NCI-H2081 treated with DMSO at 0.1 percent for 48 hours (cell line): ENCODE data around the gene PNPLA5.

Experiments used
- DNase-seq: peaks from one replicate; lab custom pipeline; 2025; lab: John Stamatoyannopoulos, UW

PNPLA5 gene

DNA sequence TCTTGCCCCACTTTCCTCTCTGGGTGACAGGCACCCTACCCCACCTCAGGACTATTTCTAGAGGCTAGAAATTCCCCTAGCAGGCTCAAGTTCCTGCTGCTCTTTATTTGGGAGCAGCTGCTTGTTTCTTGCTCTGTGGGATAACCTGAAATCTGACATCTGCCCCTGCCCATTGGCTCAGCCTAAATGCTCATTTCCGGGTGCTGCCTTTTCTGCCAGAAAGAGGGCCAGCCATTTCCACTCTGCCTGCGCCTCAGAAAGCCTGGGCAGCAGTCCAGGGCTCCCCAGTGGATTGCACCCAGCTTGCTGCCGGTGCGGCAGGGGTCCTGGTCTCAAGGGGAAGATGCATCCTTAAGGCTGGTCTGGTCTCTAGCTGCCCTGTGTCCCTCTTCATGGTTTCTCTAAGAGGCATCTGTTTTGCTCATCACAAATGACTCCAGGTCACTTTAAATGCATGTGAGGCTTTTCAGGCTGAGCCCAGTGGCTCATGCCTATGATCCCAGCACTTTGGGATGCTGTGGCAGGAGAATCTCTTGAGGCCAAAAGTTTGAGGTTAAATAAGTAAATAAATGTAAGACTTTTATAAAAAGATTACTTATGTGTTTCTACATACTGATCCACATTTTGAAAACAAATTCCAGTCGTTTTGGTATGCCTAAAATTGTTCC lies 10.3 kb upstream of the PNPLA5 start:
- DNase-seq = no peak

DNA sequence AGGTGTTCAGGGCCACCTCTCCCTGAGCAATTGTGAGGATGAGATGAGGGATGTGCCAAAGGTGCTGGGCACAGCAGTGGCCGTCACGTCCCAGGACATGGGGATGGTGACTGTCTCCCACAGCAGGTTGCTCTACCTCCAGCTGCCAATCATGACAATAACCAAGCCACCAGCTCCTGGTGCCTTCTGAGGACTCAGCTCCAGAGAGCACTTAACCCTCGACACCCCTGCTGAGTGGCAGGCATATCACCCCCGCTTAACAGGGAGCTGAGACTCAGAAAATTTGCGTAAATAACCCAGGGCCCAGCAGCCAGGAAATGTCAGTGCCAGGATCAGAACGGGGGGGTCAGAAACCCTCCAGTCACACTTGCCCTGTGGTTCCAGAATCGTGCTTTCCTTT lies 8.4 kb upstream of the PNPLA5 start:
- DNase-seq = no peak

DNA sequence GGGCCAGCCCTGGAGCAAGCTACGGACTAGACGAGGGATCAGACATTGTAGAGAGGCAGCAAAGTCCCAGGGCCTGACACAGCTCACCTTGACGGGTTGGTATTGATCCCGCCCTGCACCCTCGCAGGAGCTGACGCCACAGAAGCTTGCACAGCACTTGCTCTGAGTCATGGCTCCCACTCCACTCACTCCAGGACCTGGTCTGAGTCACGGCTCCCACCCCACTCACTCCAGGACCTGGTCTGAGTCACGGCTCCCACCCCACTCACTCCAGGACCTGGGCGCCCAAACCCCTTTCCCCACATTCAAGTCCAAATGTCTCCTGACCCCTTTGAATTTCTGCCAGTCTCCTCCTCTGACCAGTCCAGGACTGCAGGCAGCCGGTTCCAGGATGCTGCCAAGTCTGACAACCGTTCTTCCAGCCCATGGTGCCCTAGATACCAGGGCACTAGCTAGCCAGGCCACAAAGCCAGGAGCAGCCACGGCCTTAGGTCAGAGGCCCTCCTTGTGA lies 6.0 kb upstream of the PNPLA5 start:
- DNase-seq = no peak

DNA sequence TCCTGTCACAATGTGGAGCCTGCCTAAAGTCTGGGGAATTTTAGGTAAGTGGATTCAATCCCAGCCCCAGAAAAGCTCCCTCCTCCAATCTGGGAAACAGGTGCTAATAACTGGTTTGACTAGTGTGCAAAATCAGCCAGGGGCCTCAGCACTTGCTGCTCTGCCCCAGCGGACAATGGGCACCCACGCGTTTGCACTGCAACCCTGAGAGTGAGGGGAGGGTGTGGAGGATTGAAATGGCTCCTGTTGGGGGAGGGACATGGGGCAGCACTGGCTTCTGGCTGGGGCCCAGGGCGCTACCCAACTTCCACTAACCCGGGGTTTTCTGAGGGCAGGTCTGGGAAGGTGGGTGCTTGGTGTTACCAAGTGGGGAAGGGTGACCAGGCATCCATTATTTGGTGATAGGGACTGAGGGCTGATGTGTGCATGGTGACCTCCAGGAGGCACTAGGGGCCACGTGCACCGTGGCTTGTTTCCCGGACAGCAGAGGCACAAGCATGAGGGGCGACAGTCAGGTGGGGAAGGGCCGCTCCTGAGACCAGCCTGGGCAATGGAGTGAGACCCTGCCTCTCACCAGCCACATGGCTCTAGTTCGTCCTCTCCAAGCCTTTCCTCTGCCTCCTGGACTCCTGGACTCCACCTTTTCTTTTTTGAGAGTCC lies 4.3 kb upstream of the PNPLA5 start:
- DNase-seq = no peak

DNA sequence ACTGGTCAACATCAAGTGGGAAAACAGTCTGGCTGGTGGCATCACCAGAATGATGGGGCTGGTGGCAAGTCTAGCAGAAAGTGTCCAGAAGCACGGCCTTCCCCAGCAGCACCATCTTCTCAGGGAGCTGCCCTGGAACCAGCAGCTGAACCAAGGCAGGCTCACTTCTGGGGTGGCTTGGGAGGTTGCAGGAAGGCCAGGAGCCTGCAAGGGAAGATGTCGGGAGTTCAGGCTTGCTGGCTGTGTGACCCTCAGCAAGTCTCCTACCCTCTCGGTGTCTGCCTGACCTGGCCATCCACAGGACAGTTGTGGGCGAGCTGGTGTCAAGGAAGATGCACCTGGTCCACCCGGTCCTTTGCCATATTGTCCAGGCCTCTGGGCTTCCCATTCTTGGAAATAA lies 2.3 kb upstream of the PNPLA5 start:
- no peak for DNase-seq

DNA sequence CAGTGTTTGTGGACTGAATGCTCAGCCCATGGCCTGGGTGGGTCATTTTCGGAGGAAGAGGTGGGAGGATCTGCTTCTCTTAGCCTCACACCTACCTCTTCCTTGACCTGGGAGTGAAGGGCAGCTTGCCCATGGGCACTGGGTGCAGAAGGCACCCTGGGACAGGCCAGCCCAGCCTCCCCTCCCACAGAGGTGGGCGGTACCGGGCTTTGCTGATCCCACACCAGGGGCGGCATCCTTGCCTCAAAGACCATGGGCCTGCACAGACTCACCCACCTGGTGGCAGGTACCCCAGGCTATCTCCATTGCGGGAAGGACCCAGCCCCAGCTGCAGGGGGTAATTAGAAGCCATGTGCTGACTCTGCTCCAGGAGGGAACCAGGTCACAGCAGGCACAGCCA lies 1.5 kb upstream of the PNPLA5 start:
- DNase-seq = no peak

DNA sequence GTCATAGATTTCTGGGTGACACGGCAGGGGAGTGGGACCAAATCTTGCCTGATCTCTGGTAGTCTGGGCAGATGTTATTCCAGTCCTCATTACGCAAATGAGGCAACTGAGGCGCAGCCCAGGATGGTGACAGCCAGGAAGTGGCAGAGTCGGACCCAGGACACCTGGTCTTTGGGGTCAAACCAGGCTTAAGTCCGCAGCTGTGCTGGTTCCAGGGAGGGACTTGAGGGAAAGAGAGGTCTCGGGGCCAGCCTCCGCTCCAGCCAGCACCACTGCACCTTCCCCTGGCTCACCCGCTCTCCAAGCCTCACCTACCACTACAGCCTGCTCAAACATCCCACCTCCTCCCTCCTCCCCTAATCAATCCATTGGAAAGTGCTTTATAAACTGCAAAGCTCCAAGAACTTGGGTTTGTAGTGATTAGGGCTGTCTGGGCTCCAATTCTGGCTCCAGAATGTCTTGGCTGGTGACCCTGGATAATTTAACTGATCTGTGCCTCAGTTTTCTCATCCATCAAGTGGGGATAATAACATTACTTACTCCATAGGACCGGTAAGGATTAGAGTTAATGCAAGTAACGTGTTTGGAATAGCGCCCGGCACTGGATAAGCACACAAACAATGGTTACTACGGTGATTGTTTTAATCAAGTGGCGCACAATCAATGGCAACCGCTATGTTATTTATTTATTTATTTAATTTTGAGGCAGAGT lies 526 bp upstream of the PNPLA5 start:
- no peak for DNase-seq

DNA sequence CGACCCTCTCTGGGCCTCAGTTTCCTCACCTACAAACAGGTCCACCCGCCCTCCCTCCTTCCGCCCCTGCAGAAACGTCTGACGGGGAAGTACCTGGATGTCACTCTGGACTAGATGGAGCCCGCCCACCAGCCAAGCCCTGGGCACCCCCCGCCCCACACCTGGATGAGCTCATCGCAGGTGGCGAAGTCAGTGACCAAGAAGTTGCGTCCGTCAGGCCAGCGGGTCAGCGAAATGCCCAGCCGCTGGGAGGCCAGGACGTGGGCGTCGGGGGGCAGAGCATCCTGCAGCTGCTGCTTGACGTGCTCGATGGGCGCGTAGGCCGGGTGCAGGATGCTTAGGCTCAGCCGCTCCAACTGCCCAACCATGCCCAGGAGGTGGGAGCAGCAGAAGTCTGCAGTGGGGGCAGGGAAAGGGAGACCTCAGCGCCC lies 897 bp downstream of the PNPLA5 start:
- no peak for DNase-seq

DNA sequence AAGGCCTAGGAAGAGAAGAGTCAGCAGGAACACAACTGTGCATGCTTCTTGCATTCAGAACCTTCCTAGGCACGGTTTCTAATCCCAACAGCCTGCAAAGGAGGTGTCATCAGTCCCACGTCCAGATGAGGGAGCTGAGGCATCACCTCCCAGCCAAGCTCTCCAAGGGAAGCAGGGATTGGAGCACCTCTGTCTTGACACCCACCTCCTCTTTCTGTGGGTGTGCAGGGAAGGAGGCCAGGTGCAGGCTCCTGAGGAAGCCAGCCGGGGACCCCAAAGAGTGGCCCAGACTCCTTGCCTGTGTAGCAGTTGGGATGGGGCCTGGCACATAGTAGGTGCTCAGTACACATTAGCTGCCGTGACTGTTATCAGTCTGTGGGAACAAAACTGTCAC lies 2.0 kb downstream of the PNPLA5 start:
- no peak for DNase-seq

DNA sequence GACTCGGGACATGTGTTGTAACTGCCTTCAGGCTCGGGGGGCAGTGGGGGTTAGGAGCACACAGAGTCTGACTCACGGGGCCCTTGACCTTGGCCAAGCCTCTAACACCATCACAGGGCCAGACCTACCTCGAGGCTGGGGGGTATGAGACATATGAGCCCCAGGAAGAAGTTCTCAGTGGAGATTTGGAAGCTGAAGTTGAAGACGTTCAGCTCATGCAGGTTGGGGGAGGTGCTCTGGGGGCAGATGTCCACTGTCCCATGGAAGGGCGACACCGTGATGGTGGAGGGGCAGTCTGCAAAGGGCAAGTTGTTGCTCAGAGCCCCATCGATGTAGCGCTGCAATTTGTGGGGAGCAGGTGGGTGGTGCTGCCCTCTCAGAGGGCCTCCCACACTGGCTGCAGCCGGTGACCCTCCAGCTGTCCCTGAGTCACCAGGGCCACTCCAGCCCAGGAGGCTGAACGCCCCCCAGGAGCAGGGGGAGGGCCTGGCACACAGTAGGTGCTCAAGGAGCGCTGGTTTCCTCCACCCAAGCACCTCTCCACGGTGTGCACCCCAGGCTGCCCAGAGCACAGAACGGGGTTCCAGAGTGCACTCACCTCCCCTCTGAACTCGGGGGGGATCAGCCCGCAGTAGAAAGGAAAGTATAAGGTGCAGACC lies 2.5 kb downstream of the PNPLA5 start:
- no peak for DNase-seq

DNA sequence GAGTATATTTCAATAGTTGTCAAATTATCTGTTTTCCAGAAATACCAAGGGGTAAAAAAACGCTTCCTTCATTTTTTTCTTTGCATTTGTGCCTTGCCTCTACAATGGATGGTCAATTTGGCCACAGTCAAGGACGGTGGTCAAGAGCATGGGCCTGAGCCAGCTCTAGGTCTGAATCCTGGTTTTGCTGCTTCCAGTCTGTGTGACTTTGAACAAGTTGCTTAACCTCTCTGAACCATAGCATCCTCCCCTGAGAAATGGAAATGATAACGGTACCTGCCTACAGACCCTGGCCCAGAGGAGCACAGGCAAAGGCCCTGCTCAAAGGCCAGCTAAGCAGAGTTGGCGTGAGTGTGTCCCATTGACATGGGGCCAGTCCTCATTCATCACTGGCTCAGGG lies 3.1 kb downstream of the PNPLA5 start:
- DNase-seq = no peak

DNA sequence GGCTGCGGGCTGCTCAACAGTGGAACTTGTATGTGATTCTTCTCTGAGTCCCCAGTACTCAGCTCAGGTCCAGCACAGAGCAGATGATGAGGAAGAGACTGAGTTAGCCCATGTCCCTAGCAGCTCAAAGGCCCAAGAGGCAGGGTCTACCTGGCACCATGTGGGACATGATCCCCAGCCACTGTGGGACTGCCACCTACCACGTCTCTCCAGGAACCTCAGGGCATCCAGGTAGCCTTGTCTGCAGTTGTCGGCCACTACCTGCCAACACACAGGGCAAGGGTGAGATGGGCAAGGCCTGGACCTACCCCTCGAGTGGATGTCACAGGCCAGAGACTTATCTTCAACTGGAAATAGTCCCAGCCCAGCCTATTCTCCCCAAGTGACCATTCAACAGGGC lies 4.4 kb downstream of the PNPLA5 start:
- no peak for DNase-seq

DNA sequence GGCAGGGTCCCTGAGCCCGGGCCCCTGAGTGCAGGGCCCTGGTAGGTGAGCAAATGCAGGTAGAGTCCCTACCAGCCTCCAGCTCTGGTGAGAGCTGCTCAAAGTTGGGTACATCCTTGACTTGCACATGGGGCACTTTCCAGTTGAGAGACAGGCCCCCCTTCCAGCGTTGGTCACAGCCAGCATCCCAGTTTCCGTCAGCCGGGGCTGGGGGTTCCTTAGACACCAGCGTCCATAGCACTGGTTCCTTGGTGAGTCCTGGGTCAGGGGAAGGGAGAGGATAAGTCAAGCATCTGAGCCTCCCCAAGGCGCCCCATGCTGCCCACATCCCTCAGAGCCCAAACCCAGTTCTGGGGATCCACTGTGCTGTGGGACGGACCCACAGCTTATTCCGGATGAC lies 5.6 kb downstream of the PNPLA5 start:
- no peak for DNase-seq

DNA sequence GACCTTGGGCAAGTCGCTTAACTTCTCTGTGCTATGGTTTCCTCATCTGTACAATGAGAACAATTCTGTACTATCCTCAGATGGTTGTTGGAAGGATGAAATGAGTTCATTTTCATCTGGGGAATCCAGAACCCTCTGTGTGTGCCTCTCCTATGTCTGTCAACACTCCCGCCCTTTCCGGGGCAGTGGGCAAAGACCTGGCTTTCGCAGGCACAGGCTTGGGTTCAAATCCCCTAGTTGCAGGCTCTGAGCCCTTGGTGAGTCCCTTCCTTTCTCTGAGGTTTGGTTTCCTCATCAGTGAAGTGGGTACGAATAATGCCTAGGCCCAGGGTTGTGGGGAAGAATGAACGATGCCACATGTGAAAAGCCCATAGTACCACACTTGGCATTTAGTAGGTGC lies 6.0 kb downstream of the PNPLA5 start:
- no peak for DNase-seq

DNA sequence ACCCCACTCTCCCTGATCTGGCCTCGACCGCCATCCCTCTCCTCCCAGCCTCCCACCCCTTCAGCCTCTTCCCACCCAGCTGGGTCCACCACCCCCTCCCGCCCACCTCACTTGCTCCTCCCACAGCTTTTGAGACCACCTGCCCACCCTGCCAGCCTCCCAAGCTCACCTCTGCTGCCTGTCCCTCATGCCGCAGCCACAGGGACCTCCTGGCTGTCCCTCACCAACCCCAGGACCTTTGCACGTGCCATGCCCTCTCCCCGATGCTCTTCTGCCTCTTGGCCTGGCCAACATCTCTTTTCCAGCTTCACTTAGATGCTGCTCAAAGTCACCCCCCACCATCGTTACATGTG lies 6.5 kb downstream of the PNPLA5 start:
- no peak for DNase-seq

DNA sequence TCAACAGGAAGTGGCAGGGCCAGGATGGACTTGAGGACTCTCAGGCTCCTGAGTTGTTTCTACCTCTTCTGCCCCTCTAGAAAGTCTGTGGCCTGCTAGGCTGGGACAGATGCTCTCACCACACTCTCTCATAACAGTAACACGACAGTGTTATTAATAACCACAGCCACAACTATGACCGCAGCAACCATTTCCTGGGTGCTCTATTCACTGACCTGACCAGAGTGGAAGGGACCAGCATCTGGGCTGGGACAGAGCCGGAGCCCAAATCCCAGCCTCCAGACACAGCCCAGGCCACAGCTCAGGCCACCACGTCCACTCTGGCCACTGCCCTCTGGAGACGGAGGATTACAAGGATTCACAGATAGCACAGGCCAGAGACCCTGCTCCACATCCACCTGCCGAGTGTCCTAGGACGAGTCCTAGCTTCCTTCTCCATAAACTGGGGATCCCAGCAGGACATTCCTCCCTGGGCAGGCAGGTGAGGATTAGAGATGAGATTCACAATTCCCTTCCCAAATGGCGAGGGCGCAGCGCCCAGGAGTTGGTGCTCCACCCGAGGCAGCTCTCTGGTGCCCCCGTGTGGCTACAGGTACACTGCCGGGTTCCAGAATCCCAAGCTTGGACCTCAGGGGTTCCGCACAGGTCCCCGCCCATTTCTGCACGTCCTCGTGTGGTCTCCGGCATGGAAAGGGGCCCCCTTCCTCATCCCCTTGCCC lies 7.1 kb downstream of the PNPLA5 start:
- DNase-seq = no peak

DNA sequence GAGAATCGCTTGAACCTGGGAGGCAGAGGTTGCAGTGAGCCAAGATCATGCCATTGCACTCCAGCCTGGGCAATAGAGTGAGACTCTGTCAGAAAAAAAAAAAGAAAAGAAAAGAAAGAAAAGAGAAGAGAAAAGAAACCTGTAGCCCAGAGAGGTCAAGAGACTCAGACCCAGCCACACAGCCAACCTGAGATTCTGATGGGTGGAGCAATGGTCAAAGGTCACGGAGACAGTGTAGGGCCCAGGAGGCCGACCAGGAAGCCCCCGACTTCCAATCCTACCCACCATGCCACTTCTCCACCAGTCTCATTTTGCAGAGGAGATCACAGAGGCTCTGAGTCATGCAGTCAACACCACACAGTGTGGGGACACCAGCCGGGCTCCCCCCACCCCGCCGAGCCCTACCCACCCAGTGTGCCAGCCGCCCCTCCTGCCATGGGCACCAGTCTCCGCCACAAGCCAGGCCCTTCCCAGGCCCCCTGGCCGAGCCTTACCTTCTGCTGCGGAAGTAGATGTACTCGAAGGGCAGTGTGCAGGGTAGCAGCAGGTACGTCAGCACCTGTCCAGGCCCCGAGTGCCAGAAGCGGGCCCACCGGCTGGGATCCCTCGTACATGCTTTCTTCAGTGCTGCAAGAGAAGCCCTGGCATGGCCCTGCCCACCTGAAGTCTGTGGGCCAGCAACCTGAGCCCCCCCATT lies 7.9 kb downstream of the PNPLA5 start:
- no peak for DNase-seq

DNA sequence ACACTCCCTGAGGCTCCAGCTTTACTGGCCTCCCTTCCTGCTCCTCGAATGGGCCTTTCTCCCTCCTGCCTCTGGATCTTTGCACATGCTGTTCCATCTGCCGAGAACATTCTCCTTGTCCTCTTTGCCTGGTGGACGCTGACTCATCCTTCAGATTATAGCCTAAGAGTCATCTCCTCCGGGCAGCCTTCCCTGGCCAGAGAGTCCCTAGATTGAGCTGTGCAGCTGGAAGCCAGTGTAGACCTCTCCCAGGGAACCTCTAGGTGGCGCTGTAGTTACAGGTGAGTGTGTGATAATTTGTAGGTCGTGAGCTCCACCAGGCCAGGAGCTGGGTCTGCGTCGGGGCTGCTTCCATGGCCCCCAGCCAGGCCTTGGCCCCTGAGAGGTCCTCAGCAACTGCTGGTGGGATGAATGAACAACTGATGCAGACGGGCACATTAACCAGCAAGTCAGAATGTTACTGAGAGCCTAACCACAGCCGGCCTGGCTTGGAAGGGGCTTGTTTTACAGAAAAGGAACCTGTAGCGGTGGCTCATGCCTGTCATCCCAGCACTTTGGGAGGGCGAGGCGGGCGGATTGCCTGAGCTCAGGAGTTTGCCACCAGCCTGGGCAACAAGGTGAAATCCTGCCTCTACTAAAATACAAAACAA lies 8.7 kb downstream of the PNPLA5 start:
- no peak for DNase-seq

DNA sequence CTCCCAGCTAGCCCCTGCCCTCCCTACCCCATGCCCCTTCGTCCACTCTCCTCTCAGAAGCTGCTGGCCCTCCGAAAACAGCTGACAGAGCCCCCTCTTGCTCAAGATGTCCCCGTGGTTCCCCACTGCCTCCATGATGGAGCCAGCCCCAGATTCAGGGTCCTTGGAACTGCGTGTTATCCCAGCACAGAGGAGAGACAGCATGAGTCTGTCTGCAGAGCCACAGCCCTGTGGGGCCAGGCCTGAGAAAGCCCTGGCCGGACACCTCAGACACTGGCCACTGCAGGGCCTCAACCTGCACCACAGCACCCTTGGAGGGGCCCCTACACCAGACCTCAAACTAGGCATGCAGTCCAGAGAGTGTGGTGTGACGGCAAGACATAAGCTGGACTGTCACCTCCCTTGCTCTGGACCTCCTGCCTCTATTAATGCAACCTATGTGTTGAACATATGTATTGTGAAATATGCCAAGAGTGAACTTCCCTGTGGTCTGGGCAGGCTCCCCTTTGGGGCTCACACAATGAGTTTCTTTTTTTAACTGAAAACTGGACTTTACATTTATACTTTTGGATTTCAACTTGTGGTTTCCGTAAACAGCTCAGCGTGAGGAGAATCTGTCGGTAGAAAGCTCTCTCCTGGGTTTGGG lies 9.6 kb downstream of the PNPLA5 start:
- DNase-seq = no peak
